HFF-Myc (cell line): ENCODE data around the gene ARHGEF18.

ENCODE experiments used
- DNase-seq: peaks from one replicate; pipeline ENCODE4 v3.0.0-alpha.2; 2011; ENCODE audit warnings: low read depth; ENCODE audit errors: extremely low read depth
- H3K4me3 ChIP-seq: replicated peaks from 2 replicates; pipeline ENCODE4 v1.5.1; 2011; ENCODE audit warnings: low read depth, mild to moderate bottlenecking, control low read depth, low read length
- TF ChIP-seq, protein P1 (sequence below): IDR thresholded peaks from 2 replicates; pipeline ENCODE4 v1.5.1; 2012; ENCODE audit warnings: mild to moderate bottlenecking, low read depth, low read length, control low read depth; ENCODE audit errors: missing control alignments

Gene ARHGEF18

DNA sequence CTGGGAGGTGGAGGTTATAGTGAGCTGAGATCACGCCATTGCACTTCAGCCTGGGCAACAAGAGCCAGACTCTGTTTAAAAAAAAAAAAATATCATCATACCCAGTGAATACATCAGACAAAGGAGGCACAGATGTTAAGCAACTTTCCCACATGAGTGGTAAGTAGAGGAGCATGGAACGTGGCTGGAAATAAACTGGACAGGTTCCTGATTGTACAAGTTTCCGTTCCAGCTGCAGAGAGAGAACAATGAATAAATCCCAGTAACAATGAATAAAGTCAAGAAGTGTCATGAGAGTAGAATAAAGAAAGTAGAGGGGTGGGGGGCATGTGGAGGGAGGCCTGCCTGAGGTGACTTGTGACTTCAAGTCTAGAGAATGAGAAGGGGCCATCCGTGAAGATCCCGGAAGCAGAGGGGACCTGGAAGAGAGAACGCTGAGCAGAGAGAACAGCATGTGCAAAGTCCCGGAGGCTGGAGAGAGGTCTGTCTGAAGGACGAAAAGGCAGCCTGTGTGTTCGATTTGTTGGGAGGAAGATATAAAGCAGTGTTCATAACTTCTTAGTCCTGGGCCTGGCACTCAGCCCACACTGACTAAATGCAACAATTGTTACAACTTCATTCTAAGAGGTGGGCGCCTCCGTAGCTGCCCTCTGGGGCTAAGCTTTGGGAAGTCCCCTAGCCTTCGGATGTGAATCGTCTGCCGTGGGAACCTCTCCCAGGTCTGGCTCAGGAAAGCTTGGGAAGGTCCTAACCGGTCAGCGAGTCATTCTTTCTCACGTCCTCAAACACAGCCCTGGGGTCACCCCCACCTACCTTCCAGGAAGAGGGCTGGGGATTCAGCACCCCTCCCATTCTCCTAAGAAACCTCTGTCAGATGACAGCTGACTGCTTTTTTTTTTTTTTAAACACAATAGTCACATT lies 15.3 kb upstream of the ARHGEF18 start:
- TF ChIP-seq, protein P1, sequence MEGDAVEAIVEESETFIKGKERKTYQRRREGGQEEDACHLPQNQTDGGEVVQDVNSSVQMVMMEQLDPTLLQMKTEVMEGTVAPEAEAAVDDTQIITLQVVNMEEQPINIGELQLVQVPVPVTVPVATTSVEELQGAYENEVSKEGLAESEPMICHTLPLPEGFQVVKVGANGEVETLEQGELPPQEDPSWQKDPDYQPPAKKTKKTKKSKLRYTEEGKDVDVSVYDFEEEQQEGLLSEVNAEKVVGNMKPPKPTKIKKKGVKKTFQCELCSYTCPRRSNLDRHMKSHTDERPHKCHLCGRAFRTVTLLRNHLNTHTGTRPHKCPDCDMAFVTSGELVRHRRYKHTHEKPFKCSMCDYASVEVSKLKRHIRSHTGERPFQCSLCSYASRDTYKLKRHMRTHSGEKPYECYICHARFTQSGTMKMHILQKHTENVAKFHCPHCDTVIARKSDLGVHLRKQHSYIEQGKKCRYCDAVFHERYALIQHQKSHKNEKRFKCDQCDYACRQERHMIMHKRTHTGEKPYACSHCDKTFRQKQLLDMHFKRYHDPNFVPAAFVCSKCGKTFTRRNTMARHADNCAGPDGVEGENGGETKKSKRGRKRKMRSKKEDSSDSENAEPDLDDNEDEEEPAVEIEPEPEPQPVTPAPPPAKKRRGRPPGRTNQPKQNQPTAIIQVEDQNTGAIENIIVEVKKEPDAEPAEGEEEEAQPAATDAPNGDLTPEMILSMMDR = no peak
- no peak for DNase-seq
- no peak overlapping the region for H3K4me3 ChIP-seq

DNA sequence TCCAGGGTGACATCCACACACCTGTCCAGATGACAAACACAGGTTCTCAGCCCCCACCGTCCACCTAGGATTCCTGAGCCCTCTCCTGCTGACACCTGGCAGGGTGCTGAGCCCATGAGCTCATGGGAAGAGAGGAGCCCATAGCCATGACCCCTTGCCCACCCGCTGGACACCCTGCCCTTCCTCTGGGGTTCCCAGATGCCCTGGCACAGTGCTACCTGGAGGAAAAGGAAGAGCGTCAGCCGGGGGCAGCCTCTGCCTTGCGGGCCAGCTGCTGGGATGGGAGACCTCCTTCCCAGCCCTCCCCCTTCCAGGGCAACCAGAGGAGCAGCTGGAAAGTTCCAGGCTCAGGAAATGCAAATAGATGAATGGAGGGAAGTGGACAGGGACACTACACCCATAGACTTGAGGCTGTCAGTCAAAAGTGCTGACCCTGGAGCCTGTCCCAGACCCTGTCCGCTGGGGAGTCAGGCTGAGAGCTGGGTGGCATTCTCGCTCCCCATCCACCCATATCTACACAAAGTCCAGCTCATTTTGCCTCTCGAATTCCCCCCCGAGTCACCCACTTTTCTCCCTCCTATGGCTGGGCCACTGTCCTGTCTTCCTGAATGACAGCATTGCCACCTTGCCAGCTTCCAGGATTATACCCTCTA lies 12.3 kb upstream of the ARHGEF18 start:
- H3K4me3 ChIP-seq = no peak overlapping the region
- TF ChIP-seq, protein P1 = no peak
- no peak for DNase-seq

DNA sequence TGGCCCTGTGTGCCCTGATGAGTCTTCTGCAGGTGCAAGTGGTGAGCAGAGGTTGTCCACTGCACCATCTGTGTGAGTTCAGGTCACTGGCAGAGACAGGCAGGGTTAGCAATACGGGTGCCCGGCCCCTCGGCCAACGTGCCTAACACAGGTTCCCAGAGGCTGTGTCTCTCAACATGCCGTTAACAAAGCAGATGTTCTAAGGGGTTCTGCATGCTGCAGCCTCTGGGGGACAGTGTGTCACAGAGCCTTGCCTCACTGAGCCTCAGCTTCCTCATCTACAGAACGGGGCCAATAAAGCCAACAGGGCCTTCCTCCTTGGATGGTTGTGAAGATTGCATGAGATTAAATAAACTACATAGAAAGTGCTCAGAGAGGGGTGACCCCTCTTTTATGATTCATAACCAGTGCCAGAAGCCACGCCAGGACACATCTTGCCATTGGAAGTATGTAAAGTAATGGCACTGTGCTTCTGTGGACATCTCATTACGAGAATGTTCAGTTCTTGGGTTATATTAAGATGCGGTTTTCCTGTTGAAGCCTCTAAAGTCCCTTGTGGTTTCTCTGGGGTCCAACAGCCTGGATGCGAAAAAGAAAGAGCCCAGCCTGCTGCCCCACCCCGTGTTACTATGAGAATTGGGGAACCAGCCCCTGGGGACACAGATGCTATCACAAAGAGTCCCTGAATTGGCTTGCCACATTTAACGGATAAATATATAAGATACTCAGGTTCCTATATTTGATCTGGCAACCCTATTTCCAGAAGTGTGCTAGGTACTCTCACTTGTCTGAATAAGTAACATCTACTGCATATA lies 11.2 kb upstream of the ARHGEF18 start:
- H3K4me3 ChIP-seq = no peak overlapping the region
- DNase-seq = no peak
- TF ChIP-seq, protein P1 = no peak

DNA sequence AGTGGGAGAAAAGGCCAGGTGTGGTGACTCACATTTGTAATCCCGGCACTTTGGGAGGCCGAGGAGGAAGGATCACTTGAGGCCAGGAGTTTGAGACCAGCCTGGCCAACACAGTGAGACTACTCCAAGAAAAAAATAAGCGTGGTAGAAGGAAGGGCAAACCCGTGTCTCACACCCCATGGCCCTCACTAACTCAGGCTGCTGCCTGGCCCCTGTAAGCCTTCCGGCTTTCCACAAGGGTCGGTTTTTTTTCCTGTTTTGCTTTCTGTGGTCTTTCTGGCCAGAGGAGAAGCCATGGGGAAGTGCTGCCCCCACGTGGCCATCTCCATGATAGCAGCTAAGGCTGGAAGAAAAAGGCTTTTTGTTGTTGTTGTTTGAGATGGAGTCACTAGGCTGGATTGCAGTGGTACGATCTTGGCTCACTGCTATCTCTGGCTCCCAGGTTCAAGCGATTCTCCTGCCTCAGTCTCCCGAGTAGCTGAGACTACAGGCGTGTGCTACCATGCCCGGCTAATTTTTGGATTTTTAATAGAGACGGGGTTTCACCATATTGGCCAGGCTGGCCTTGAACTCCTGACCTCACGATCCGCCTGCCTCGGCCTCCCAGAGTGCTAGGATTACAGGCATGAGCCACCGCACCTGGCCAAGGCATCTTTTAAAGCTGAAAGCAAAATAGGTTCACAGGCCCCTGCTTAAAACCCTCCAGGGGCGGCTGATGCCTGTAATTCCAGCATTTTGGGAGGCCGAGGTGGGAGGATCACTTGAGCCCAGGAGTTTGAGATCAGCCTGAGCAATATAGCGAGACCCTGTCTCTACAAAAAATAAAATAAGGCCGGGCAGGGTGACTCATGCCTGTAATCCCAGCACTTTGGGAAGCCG lies 7.5 kb upstream of the ARHGEF18 start:
- TF ChIP-seq, protein P1 = peak; percentile 93
- H3K4me3 ChIP-seq = no peak overlapping the region

DNA sequence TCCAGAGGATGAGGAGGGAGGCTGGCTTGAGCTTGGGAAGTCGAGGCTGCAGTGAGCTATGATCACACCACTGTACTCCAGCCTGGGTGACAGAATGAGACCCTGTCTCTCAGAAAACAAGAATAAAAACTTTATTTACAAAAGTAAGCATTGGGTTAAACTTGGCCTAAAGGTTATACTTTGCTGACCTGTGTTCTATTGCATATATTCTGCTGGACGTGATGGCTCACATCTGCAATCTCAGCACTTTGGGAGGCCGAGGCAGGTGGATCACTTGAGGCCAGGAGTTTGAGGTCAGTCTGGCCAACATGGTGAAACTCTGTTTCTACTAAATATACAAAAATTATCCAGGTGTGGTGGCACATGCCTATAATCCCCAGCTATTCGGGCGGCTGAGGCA lies 6.6 kb upstream of the ARHGEF18 start:
- TF ChIP-seq, protein P1 = no peak
- H3K4me3 ChIP-seq = no peak overlapping the region
- no peak for DNase-seq

More for the DNA sequence above, 7.5 kb upstream of the ARHGEF18 start:
- DNase-seq = peak; percentile 43
